ENCODE results near the gene ARSG.
"Not testable (repeated sequence)": the region's sequence is repeated elsewhere in the genome, so short reads cannot be mapped to it uniquely, and the experiment has no call there.

ARSG gene

GRCh38 chr17:68329331-68329730 lies 38.0 kb downstream of the ARSG start:
- H3K4me3 ChIP-seq (ENCODE audit: control insufficient read depth, low read depth, low read length), result no peak overlapping the region
- no peak for TF ChIP-seq CTCF (IDR thresholded peaks at IDR 0.05; ENCODE audit: control insufficient read depth, insufficient read depth, low read depth, low read length, missing control alignments)
- DNase-seq (ENCODE audit: low read depth), result no peak

- not testable (repeated sequence) for DNase-seq (ENCODE audit: low read depth); H3K4me3 ChIP-seq (ENCODE audit: control insufficient read depth, low read depth, low read length)
Observed at GRCh38 chr17:68331932-68332331, 40.6 kb downstream of the ARSG start.

- no peak for DNase-seq (ENCODE audit: low read depth)
- H3K4me3 ChIP-seq (ENCODE audit: control insufficient read depth, low read depth, low read length), result no peak overlapping the region
- TF ChIP-seq CTCF (IDR thresholded peaks at IDR 0.05; ENCODE audit: control insufficient read depth, insufficient read depth, low read depth, low read length, missing control alignments), result no peak
Observed at GRCh38 chr17:68334393-68334792, 43.1 kb downstream of the ARSG start.

- no peak overlapping the region for H3K4me3 ChIP-seq (ENCODE audit: control insufficient read depth, low read depth, low read length)
- DNase-seq (ENCODE audit: low read depth), result no peak
- no peak for TF ChIP-seq CTCF (IDR thresholded peaks at IDR 0.05; ENCODE audit: control insufficient read depth, insufficient read depth, low read depth, low read length, missing control alignments)
Observed at GRCh38 chr17:68341482-68341881, 50.2 kb downstream of the ARSG start.

- TF ChIP-seq CTCF (IDR thresholded peaks at IDR 0.05; ENCODE audit: control insufficient read depth, insufficient read depth, low read depth, low read length, missing control alignments), result no peak
- no peak overlapping the region for H3K4me3 ChIP-seq (ENCODE audit: control insufficient read depth, low read depth, low read length)
- DNase-seq (ENCODE audit: low read depth), result no peak
Observed at GRCh38 chr17:68343976-68344375, 52.7 kb downstream of the ARSG start.

DNA sequence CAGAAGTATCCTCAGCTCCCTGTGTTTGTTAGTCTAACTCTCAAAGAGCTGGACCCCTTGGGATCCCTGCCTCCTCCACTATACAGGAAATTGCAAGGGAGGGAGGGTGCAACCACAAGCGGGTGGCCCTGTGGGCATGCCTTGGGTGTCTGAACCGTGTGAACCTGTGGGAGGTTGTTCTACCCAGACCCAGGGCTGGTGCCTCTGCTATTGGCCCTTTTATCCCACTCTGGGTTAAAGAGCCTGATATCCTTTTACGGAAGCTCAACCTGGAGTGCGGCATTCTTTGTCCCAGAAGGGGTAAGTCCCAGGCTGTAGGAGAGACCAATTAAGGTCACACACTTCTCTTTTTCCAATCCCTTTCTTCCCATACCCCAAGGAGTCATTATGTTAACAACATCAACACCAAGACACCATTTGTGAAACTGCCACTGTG lies 53.4 kb downstream of the ARSG start:
- DNase-seq (ENCODE audit: low read depth), result no peak
- no peak overlapping the region for H3K4me3 ChIP-seq (ENCODE audit: control insufficient read depth, low read depth, low read length)
- no peak for TF ChIP-seq CTCF (IDR thresholded peaks at IDR 0.05; ENCODE audit: control insufficient read depth, insufficient read depth, low read depth, low read length, missing control alignments)

DNA sequence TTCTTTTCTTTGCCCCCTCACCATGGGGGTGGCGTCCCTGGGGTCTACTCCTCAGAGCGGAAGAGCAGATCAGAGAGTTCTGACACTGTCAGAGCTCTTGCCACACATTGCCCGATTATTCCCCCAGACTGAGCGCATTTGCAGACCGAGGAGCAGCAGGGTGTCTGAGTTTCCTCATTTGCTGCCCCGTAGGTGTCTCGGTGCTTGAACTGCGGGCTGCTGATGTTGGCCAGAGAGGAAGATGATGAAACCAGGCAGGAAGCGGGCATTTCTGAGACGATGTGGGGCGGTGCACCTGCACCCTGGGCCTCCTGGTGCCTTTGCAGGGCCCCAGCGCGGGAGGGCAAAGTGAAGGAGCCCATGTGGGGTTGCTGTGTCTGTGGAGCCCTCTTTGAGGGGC lies 55.2 kb downstream of the ARSG start:
- no peak for TF ChIP-seq CTCF (IDR thresholded peaks at IDR 0.05; ENCODE audit: control insufficient read depth, insufficient read depth, low read depth, low read length, missing control alignments)
- no peak for DNase-seq (ENCODE audit: low read depth)
- no peak overlapping the region for H3K4me3 ChIP-seq (ENCODE audit: control insufficient read depth, low read depth, low read length)

Data from AG09309 (cell line).